Pons (tissue), 1 donor: ENCODE measurements around the gene TSNAXIP1.
"Not testable (repeated sequence)": the region's sequence is repeated elsewhere in the genome, so short reads cannot be mapped to it uniquely, and the experiment has no call there.

Experiments used
- DNase-seq: peaks from one replicate; pipeline ENCODE4 v3.0.0-alpha.2; 2016; ENCODE audit warnings: low spot score

The TSNAXIP1 gene

DNA sequence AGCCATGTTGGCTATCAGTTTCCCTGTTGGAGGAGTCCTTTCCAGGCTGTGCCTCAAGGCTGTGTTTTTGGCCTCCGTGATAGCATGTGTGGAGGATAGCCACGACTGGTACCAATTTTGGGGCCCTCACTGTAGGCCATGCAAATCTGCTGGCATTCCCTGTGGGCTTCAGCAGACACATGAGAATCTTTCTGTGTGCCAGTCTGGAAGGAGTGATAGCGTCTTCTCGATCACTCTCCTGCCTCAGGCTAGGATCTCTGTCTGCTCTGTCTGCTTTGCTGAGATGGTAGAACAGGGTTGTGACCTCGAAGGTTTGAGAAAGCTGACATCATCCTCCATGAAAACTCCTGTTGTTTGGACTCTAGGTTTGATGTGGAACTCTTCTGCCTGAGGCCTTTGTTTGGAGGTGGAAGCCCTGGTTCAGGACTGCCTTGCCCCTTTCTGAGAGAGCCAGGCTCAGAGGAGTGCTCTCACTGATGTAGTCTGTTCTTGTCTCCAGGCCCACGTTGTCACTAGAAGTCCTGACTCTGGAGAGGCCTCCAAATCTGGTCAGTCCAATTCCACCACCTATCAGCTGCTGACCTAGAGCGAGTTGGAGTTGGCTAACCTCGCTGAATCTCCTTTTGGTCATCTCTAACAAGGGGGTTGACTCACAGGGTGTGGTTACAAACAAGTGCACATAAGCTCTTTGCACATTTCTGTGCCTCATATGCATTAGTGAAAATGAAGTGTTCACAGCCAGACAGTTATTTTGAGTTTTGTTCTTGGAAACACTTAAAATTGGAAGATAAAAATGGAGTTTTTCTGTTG is 54.1 kb downstream of the TSNAXIP1 start:
- no peak for DNase-seq

DNA sequence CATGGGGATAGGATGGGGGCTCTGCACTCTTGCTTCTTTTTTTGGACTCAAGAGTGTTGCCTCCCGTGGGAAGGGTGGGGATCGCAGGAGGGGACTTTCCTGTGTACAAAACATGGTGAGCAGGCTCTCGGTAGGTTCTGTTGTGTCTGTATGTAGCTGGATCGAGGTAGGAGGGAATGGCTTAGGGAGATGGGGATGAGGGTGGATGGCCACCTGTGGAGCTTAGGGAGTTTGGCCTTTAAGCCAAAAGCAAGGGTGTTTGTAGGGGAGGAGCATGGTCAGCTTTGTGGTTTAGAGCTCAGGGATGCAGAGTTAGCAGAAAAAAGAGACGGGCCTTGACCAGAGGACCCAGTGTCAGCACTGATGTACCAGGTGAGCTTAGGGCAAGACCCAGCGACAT is 55.2 kb downstream of the TSNAXIP1 start:
- DNase-seq: no peak

DNA sequence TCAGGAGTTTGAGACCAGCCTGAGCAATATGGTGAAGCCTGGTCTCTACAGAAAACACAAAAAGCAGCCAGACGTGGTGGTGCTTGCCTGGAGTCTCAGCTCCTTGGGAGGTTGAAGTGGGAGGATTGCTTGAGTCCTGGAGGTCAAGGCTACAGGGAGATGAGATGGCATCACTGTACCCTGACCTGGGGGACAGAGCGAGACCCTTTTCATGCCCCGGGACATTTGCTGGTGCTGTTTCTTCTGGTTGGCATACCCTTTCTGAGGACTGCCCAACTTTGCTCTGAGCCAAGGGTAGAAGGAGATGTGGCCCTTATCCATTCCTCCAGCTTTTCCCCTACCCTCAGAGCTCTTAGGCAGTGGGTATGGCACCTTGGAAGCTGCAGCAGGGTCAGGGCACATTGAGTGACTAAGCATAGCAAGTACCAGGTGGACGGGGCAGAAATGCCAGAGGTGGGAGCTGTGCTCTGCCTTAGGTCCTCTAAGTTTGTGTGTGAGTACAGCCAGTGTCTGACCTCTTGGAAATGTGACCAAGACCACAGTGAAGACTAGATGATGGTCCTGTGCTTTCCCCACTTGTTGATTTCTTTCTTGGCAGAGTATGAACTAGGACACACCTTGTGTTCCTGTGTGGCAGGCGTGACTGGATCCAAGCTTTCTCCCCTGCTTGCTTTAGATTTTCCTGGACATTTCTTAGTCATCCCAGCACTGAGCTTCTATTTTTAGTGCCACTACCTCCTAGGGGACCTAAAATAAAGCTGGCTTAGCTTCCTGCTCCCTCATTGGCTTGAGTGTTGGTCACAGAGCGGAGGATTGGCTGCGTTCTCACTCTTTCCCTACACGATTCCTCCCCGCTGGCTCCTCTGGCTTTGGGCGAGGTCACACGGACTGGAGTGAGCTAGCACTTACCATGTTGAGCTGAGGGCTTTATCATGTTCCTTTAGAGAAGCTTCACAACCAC is 56.2 kb downstream of the TSNAXIP1 start:
- DNase-seq: no peak

DNA sequence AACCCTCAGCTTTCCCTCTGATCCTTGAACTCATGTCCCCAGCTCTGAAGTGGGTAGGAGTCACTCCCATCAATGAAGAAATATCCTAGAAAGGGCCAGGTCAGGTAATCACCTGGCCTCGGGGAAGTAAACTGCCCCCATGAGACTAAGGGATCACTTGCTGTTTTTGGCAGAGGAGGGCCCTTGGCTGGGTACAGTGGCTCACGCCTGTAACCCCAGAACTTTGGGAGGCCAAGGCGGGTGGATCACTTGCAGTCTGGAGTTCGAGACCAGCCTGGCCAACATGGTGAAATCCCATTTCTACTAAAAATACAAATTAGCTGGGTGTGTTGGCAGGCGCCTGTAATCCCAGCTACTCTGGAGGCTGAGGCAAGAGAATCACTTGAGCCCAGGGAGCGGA is 57.4 kb downstream of the TSNAXIP1 start:
- not testable (repeated sequence) for DNase-seq

DNA sequence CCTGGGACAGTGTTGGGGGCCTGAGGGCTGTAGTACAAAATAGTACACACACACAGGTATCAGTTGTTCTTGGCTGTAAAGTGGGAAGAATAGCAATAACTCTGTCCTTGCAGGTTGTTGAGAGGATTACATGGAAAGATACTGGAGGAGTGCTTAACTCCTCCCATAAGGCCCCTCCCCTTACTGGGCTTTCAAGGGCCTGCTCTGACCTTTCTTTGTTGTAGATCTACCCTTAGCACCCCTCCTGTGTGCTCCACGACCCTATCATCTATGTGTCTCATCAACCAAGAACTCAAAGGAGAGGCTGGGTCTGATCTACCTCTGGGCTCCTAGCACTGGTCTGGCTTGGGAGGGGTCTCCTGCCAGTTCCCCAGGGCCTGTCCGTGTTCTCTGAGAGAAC is 57.9 kb downstream of the TSNAXIP1 start:
- no peak for DNase-seq

DNA sequence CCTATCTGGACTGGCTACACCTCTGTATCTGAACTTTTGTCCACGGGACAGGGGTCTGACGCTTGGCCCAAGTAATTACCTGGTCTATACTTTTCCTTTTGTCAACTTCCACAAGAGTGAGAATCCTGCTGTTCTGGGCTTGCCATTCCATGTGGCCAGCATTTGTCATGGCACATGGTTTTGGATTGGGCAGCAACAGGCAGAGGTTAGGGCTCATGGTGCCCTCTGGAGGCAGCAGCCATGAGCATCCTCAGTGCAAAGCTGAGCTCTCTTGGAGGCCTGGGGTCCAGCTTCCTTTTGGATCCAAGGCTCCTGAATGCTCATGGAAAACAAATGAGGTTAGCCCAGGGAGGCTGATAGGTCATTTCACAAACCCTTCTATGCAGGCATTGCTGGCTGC is 58.6 kb downstream of the TSNAXIP1 start:
- DNase-seq: no peak

DNA sequence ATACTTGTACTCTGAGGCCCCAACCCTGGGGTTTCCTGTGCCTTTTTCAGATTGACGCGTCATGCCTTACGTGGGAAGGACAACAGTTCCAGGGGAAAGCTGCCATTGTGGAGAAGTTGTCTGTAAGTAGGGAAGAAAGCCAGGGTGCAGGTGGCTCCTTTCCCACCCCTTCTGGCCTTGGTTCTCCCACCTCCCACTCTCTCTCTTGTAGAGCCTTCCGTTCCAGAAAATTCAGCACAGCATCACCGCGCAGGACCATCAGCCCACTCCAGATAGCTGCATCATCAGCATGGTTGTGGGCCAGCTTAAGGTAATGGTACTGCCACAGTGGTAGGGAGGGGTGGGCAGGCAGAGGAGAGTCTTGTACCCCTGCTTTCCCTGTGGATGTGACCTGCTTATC is 61.6 kb downstream of the TSNAXIP1 start:
- no peak for DNase-seq

DNA sequence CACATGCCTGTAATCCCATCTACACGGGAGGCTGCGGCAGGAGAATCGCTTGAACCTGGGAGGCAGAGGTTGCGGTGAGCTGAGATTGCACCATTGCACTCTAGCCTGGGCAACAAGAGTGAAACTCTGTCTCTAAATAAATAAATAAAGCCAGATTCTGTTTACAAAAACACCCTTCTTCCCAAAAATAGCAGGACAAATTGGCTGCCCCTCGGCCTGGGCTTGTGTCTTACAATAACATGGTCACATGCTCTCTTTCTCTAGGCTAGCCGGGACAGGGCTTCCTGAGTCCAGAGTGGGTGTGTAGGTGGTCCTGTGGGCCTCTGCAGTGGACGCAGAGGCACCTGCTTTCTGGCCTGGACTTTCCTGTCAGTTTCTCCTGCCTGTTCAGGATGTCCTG is 63.0 kb downstream of the TSNAXIP1 start:
- no peak for DNase-seq

DNA sequence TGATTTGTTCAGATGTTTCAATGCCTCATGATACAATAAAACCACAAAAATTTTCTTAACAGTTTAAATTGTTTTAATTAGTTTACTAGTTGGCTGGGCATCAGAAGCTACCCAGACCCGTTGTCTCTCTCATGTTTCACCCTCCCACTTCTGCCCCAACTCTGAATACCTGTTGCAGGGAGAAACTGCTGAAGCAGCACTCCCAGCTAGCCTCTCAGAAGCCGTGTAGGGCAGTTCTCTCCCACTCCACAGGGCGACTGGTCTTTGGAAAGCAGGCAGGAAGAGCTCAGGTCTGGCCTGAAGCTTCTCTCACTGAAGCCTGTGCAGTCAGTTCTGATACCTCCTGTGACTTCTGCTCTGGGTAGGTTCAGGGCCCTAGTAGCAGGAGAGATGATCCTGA is 64.6 kb downstream of the TSNAXIP1 start:
- DNase-seq: no peak

DNA sequence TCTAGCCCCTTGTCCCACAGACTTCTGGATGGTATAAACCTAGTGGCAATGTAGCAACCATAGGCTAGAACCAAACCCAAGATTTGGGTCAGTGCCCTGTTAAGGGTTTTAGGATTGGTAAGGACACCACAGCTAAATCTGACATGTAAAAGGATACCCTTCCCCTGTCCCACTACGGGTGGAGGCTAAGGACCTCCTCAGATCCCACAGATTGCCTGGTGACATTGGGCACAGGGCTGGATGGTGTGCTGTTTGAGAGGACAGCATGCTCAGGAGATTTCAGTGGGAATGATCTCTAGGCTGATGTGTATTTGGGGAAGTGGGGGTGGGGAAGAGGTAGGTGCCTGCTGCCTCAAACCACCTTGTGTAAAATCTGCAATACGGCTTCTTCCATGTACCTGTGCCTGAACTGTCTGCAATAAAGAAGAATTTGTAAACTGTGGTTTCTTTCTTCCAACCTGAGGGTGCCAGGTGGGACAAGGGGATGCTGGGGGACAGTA is 65.5 kb downstream of the TSNAXIP1 start:
- DNase-seq: no peak

DNA sequence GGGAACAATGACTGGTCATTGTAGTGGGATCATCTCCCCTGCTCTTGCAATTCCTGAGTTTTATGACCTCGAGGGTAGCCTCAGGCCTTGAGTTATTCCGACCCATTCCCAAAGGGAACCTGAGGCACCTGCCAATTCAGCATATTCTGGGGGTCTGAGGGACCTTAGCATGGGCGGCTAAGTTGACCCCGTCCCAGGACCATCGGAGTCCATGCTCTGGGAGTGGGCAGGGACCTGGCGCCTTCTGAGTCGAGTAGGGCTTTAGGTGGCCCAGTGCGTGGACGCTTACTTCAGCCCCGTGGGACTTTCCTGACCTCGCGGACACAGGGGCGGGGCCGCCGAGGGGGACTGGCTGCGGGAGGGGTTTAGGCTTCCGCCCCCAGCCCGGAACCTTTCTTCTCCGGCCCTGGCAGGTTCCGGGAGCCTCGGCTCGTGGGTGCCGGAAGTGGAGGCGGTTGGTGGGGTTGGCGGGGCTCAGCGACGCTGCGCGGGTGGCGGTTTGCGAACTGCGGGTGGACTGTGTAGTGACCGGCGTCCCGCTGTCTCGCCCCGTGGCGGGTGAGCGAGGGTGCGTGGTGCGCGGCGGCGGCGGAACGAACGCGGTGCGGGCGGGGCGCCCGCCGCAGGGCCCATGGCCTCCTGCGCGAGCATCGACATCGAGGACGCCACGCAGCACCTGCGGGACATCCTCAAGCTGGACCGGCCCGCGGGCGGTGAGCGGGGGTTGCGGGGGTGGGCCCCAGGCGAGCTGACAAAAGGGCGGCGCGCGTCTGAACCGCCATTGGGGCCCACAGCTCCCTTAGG is 66.1 kb downstream of the TSNAXIP1 start, which contains the start of gene EDC4:
EDC4 (plus strand) TSS at position 422 of the 804 bp plus-strand sequence; CDS start at position 632, 210 bp downstream.
- DNase-seq: no peak

DNA sequence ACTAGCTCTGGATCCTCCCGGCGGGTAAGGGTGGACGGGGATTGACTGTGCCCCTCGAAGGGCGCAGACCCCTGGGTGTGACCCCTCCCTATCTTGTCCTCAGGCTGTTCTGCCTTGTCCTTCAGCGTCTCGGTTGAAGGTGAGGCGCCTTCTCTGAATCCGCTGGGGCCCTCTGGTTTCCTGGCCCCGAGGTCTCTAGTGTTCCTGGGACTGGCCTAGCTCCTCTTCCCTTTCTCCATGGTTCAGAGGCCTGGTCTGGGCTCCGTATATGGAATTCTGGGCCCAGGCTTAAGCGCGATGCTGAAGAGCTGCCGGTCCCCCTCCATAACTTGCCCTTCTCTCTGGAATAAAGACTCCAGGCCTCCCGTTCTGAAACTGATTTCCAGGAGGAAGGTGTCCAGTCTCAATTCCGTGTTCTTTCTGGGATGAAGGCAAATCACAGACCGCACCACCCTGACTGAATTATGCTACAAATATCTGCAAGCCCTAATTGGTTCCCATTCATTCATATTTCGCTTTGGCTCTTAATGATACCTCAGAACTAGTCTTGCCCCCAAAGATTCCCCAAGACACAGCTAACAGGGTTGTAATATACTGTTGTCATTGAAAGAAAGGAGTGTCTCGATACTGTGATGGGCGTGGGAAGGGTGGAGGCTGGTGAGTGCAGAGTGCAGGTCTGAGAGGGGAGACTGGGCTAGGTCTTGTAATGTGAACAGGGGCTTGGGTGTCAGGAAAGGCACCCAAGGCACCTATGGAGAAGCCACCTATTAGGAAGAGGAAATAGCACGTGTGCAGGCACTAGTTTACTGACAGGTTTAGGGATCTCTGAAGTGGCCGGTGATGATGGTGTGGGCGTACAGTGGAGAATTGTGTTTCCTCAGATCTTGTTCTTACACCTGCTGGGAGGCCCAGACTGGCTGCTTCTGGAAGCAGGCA is 67.0 kb downstream of the TSNAXIP1 start:
- DNase-seq: no peak

DNA sequence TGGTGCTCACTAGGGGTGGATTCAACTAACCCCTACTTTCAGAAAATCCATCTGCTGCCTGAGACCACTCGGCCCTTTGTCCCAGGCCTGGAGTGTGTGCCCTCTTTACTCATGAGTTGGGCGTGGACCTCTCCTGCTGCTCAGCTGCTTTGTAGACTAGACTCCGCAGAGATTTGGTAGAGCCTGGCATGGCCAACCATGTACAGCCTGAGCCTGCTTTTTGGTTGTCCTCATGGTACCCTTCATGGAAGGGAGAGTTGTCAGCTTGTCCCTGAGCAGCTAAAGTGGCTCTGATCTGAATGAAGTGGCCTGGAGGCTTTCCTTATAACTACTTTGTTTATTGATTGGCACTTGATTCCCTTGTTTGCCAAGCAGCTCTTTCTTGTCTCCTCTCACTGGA is 67.7 kb downstream of the TSNAXIP1 start:
- no peak for DNase-seq

DNA sequence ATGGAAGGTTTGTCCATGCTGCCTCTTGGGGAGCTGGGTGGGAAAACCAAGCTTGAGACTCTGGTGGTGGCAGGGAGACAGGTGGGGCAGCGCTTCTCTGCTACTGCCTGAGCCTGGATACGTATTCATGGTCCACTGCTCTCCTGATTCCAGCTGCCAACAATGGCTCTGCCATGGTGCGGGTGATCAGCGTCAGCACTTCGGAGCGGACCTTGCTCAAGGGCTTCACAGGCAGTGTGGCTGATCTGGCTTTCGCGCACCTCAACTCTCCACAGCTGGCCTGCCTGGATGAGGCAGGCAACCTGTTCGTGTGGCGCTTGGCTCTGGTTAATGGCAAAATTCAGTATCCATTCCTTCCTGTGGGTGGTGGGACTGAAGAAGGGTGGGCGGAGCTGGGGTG is 70.4 kb downstream of the TSNAXIP1 start:
- no peak for DNase-seq
